ENCODE measurements around the gene UROC1.

Gene UROC1

GRCh38 chr3:126438746-126439145 lies 78.8 kb downstream of the UROC1 start:
- TF ChIP-seq EZH2phosphoT487 (IDR thresholded peaks at IDR 0.05; ENCODE audit: borderline replicate concordance) (no peak), CTCF (conservative IDR thresholded peaks at IDR 0.05; ENCODE audit: low read length) (no peak)

GRCh38 chr3:126438186-126438585 lies 79.4 kb downstream of the UROC1 start:
- peaks cover 57% of the 10 kb centered on the region; the same call in 1 of the 2 replicates for H3K36me3 ChIP-seq (ENCODE audit: insufficient read depth, low read length)
- no peaks in the 10 kb centered on the region for H4K20me1 ChIP-seq (ENCODE audit: insufficient read depth, low read length, poor library complexity, severe bottlenecking)
- no peaks in the 10 kb centered on the region for H3F3A ChIP-seq (ENCODE audit: low read depth)
- H3K9me2 ChIP-seq (replicated peaks; ENCODE audit: low read depth, low read length): no peaks in the 10 kb centered on the region
- H2AFZ ChIP-seq (ENCODE audit: low read length): no peak overlapping the region
- no peak overlapping the region for H3K4me3 ChIP-seq (ENCODE audit: low read length, poor library complexity, severe bottlenecking)
- TF ChIP-seq EZH2phosphoT487 (IDR thresholded peaks at IDR 0.05; ENCODE audit: borderline replicate concordance) (no peak), CTCF (conservative IDR thresholded peaks at IDR 0.05; ENCODE audit: low read length) (no peak)
- no peaks in the 10 kb centered on the region for H3K27me3 ChIP-seq (ENCODE audit: insufficient read depth, low read length, poor library complexity, severe bottlenecking)
- no peak overlapping the region for H3K4me2 ChIP-seq (ENCODE audit: low read depth, low read length, poor library complexity, severe bottlenecking)
- no peaks in the 10 kb centered on the region for H3K9me3 ChIP-seq (ENCODE audit: insufficient read depth, low read depth, low read length)
- H3K79me2 ChIP-seq (ENCODE audit: insufficient read depth, low read length): no peaks in the 10 kb centered on the region
- no peak overlapping the region for H3K9ac ChIP-seq (ENCODE audit: low read depth, low read length, poor library complexity, severe bottlenecking)
- H3K4me1 ChIP-seq (ENCODE audit: insufficient read depth, low read length, poor library complexity, severe bottlenecking): no peaks in the 10 kb centered on the region

More at GRCh38 chr3:126438746-126439145, 78.8 kb downstream of the UROC1 start:
- Histone ChIP-seq H3K79me2 (ENCODE audit: insufficient read depth, low read length) (no peaks in the 10 kb centered on the region), H4K20me1 (ENCODE audit: insufficient read depth, low read length, poor library complexity, severe bottlenecking) (no peaks in the 10 kb centered on the region), H3K9me3 (ENCODE audit: insufficient read depth, low read depth, low read length) (no peaks in the 10 kb centered on the region), H3K36me3 (ENCODE audit: insufficient read depth, low read length) (peaks cover 57% of the 10 kb centered on the region; the same call in 1 of the 2 replicates), H3K27me3 (ENCODE audit: insufficient read depth, low read length, poor library complexity, severe bottlenecking) (no peaks in the 10 kb centered on the region), H2AFZ (ENCODE audit: low read length) (no peak overlapping the region), H3K9ac (ENCODE audit: low read depth, low read length, poor library complexity, severe bottlenecking) (no peak overlapping the region), H3K4me1 (ENCODE audit: insufficient read depth, low read length, poor library complexity, severe bottlenecking) (no peaks in the 10 kb centered on the region), H3K4me2 (ENCODE audit: low read depth, low read length, poor library complexity, severe bottlenecking) (no peak overlapping the region), H3K4me3 (ENCODE audit: low read length, poor library complexity, severe bottlenecking) (no peak overlapping the region), H3K9me2 (replicated peaks; ENCODE audit: low read depth, low read length) (no peaks in the 10 kb centered on the region), H3F3A (ENCODE audit: low read depth) (no peaks in the 10 kb centered on the region)

GRCh38 chr3:126436826-126437717 lies 80.5 kb downstream of the UROC1 start:
- Histone ChIP-seq H3K27me3 (ENCODE audit: insufficient read depth, low read length, poor library complexity, severe bottlenecking) (no peaks in the 10 kb centered on the region), H4K20me1 (ENCODE audit: insufficient read depth, low read length, poor library complexity, severe bottlenecking) (no peaks in the 10 kb centered on the region), H3K36me3 (ENCODE audit: insufficient read depth, low read length) (peaks cover 53% of the 10 kb centered on the region; the same call in 1 of the 2 replicates), H3K4me1 (ENCODE audit: insufficient read depth, low read length, poor library complexity, severe bottlenecking) (no peaks in the 10 kb centered on the region), H3K4me2 (ENCODE audit: low read depth, low read length, poor library complexity, severe bottlenecking) (no peak overlapping the region), H3F3A (ENCODE audit: low read depth) (no peaks in the 10 kb centered on the region), H3K9ac (ENCODE audit: low read depth, low read length, poor library complexity, severe bottlenecking) (no peak overlapping the region), H3K9me2 (replicated peaks; ENCODE audit: low read depth, low read length) (no peaks in the 10 kb centered on the region), H3K9me3 (ENCODE audit: insufficient read depth, low read depth, low read length) (no peaks in the 10 kb centered on the region), H3K79me2 (ENCODE audit: insufficient read depth, low read length) (no peaks in the 10 kb centered on the region), H3K4me3 (ENCODE audit: low read length, poor library complexity, severe bottlenecking) (no peak overlapping the region), H2AFZ (ENCODE audit: low read length) (no peak overlapping the region)
- no peak for TF ChIP-seq CTCF (conservative IDR thresholded peaks at IDR 0.05; ENCODE audit: low read length)
- TF ChIP-seq EZH2phosphoT487 (IDR thresholded peaks at IDR 0.05; ENCODE audit: borderline replicate concordance): no peak

All from Loucy (cell line).